RWPE2 (cell line): ENCODE data around the gene CCDC50.

Experiments used
- ATAC-seq: fragments of 200-7000 bp; cut with Tn5 transposase; 3 replicates; pipeline ENCODE4 v1.9.1; 2021; ENCODE audit warnings: low read depth
- DNase-seq: peaks from one replicate; pipeline ENCODE4 v3.0.0-alpha.2; 2020; ENCODE audit warnings: low spot score
- H3K27ac ChIP-seq: fragments of 450-650 bp; 2 replicates; pipeline ENCODE4 v1.5.1; 2017; ENCODE audit warnings: mild to moderate bottlenecking; ENCODE audit not compliant: poor library complexity, severe bottlenecking
- H3K27me3 ChIP-seq: fragments of 250-450 bp; sonication (Bioruptor Pico); 2 replicates; pipeline ENCODE4 v1.5.1; 2021; ENCODE audit warnings: mild to moderate bottlenecking, moderate library complexity; ENCODE audit not compliant: insufficient read depth, poor library complexity, severe bottlenecking
- H3K36me3 ChIP-seq: fragments of 250-450 bp; sonication (Bioruptor Pico); 2 replicates; pipeline ENCODE4 v1.5.1; 2020; ENCODE audit warnings: low read depth, mild to moderate bottlenecking, moderate library complexity
- H3K4me1 ChIP-seq: fragments of 250-450 bp; sonication (Bioruptor Pico); 2 replicates; pipeline ENCODE4 v1.5.1; 2021; ENCODE audit warnings: mild to moderate bottlenecking, moderate library complexity; ENCODE audit not compliant: insufficient read depth, poor library complexity, severe bottlenecking
- H3K4me3 ChIP-seq: fragments of 250-450 bp; sonication (Bioruptor Pico); 2 replicates; pipeline ENCODE4 v1.5.1; 2021; ENCODE audit warnings: mild to moderate bottlenecking, moderate library complexity; ENCODE audit not compliant: severe bottlenecking
- H3K9me3 ChIP-seq: fragments of 250-450 bp; sonication (Bioruptor Pico); 2 replicates; pipeline ENCODE4 v1.5.1; 2021; ENCODE audit warnings: mild to moderate bottlenecking, moderate library complexity; ENCODE audit not compliant: severe bottlenecking
- TF ChIP-seq, protein P1 (sequence below): fragments of 450-650 bp; IDR thresholded peaks from one replicate; pipeline ENCODE4 v1.5.1; 2017; ENCODE audit warnings: mild to moderate bottlenecking, moderate library complexity; ENCODE audit not compliant: poor library complexity, severe bottlenecking

CCDC50 gene, protein sequence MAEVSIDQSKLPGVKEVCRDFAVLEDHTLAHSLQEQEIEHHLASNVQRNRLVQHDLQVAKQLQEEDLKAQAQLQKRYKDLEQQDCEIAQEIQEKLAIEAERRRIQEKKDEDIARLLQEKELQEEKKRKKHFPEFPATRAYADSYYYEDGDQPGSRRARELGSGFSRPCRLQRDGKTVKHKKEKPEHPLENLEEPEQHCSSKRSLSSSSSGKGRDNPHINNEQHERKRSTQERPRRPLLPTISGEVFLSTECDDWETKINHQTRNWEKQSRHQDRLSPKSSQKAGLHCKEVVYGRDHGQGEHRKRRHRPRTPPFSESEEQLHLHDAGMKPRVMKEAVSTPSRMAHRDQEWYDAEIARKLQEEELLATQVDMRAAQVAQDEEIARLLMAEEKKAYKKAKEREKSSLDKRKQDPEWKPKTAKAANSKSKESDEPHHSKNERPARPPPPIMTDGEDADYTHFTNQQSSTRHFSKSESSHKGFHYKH

DNA sequence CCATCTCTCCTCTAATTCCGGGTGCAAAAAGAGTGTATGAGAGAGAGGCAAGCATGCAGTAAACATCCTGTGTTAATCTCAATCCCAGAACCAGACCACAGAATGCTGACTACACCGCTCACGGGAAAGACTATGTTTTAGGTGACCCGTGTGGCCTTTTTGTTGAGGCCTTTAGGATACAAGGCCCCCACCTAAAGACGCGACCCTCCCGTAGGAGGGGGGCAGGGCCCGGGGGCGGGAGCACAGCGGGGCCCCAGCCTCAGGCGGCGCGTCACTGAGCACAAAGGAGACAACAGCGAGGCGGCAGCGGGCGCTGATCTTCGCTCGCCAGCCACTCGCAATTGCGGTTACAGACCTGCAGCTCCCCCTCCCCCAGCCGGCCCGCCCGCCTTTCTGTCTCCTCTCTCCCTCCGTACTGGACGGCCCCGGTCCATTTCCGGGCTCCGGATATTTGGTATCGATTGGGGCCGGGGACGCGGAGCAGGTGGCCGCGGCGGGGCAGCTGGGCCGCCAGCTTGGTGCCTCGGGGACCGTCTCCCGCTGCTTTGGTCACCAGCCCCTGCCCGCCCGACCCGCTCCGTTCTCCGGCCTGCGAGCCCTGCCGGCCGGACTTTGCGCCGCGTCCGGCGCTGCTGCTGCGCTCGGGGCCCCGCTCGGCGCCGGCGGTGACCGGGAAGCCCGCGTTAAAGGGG is at the start of gene CCDC50:
Gene CCDC50, plus strand, starts transcription at position 433 of the 692 bp plus-strand sequence. CDS start 281 bp downstream, outside the sequence.
- DNase-seq (peak; percentile 82), ATAC-seq (peak; percentile 64)
- Histone ChIP-seq H3K4me1 (peaks cover 17% of the 10 kb centered on the region), H3K9me3 (no peaks in the 10 kb centered on the region), H3K36me3 (0 out of 2 replicates have a peak, but pooled peaks cover 7% of the 10 kb centered on the region), H3K27ac (peak within 1 kb of the TSS; percentile 82), H3K27me3 (no peaks in the 10 kb centered on the region), H3K4me3 (peak within 1 kb of the TSS; percentile 86)
- TF ChIP-seq, protein P1, sequence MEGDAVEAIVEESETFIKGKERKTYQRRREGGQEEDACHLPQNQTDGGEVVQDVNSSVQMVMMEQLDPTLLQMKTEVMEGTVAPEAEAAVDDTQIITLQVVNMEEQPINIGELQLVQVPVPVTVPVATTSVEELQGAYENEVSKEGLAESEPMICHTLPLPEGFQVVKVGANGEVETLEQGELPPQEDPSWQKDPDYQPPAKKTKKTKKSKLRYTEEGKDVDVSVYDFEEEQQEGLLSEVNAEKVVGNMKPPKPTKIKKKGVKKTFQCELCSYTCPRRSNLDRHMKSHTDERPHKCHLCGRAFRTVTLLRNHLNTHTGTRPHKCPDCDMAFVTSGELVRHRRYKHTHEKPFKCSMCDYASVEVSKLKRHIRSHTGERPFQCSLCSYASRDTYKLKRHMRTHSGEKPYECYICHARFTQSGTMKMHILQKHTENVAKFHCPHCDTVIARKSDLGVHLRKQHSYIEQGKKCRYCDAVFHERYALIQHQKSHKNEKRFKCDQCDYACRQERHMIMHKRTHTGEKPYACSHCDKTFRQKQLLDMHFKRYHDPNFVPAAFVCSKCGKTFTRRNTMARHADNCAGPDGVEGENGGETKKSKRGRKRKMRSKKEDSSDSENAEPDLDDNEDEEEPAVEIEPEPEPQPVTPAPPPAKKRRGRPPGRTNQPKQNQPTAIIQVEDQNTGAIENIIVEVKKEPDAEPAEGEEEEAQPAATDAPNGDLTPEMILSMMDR = peak; percentile 9

DNA sequence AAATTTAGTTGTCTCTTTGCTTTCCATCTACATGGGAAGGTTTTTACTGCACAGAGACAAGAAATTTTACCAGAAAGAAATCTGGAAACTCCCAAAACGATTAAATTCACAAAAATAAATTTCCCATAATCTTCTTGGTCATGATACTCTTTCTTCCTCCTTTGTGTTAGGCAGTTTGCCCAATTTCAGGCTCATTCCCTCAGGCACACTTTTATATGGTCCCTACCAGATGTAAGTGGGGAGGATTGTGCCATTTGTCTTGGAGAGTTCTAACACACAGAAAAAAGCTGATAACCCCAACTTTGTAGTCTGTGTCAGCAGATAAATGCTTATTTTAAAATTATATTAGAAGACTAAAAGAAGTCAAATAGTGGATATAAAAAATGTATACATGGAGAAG is 49.1 kb upstream of the CCDC50 start:
- Histone ChIP-seq H3K9me3 (no peaks in the 10 kb centered on the region), H3K27me3 (no peaks in the 10 kb centered on the region), H3K4me3 (no peak overlapping the region), H3K36me3 (no peaks in the 10 kb centered on the region), H3K27ac (no peak overlapping the region), H3K4me1 (no peaks in the 10 kb centered on the region)
- no peak for DNase-seq
- TF ChIP-seq, protein P1 = no peak
- ATAC-seq = no peak

DNA sequence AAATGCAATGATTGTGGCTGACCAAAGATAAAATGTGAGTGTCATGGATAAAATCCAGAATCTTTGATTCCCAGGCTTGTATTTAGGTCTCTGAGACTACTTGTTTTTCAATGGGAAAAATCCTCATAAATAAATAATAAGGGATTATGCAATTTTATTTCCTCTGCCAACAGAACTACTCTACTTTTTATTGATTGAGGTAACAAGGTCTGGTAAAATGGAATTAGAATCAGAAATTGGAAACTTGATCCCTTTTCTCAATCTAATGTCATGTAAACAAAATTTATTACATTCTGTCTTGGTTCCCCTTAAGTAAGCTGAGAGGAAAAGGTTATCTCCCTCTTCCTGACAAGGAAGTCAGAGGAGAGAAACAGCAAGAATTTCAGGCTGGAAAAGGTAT is 48.3 kb upstream of the CCDC50 start:
- ATAC-seq = no peak
- DNase-seq = no peak

DNA sequence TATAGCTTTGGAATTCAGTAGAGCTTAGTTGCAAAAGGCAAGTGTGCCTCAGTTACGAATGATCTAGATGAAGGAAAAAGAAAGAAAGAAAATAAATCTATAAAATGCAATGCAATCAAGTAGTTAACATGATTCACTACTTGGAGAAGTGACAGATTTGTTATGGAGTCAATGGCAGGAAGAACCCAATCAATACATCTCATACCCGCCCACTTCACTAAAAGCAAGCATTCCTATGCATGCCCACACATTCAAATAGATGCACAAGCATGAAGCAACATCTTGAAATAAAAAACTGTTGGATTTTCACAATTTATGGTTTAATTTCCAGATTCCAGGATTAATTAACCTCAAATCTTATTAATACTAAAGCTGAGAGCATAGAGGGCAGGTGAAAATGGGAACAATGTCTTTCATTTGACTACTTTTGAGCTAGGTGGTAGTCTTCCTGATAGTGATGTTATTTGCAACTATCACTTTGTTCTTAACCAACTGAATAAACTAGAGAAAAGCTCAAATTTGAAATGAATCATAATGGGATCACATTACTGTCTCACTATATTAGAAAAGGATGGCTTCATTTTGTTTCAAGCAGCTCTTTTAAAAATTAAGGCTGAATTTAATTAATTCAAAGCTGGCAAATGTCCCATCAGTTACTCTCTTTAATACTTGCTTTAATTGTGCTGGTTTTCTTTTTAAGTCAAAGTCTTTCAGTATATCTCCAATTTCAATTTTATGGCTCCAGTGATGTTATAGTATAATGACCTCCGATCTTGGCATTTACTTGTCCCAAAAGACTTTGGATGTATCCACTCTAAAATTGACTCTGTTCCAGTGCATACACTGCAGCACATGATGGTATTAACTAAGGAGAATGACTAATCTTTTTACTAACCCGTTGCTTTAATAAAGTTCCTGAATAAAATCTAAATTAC is 46.7 kb upstream of the CCDC50 start:
- H3K27ac ChIP-seq = no peak overlapping the region
- no peak overlapping the region for H3K4me3 ChIP-seq
- no peaks in the 10 kb centered on the region for H3K9me3 ChIP-seq
- H3K27me3 ChIP-seq = no peaks in the 10 kb centered on the region
- DNase-seq (no peak), ATAC-seq (no peak)
- no peaks in the 10 kb centered on the region for H3K36me3 ChIP-seq
- H3K4me1 ChIP-seq = no peaks in the 10 kb centered on the region
- TF ChIP-seq, protein P1 = no peak

More for the DNA sequence above, 48.3 kb upstream of the CCDC50 start:
- Histone ChIP-seq H3K4me1 (no peaks in the 10 kb centered on the region), H3K27me3 (no peaks in the 10 kb centered on the region), H3K27ac (no peak overlapping the region), H3K9me3 (no peaks in the 10 kb centered on the region), H3K4me3 (no peak overlapping the region), H3K36me3 (no peaks in the 10 kb centered on the region)
- TF ChIP-seq, protein P1 = no peak
